Measurements from ENCODE around the gene HIRA. TPM values are rescaled to one million over a fixed set of nuclear protein-coding genes. Genes with fewer than 3 reads are reported as not detected.

HIRA gene
- total and polyA plus RNA-seq, 9 of the 15 experiments (the other 6 are each of a cell fraction or from before 2014, with no cell fraction given): 0.96 to 132 (median 58.4) TPM

- TF ChIP-seq, protein P1, sequence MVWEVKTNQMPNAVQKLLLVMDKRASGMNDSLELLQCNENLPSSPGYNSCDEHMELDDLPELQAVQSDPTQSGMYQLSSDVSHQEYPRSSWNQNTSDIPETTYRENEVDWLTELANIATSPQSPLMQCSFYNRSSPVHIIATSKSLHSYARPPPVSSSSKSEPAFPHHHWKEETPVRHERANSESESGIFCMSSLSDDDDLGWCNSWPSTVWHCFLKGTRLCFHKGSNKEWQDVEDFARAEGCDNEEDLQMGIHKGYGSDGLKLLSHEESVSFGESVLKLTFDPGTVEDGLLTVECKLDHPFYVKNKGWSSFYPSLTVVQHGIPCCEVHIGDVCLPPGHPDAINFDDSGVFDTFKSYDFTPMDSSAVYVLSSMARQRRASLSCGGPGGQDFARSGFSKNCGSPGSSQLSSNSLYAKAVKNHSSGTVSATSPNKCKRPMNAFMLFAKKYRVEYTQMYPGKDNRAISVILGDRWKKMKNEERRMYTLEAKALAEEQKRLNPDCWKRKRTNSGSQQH (CRISPR knock-in tag; IDR thresholded peaks at IDR 0.05): no peak
- TF ChIP-seq ZBTB26 (CRISPR knock-in tag; IDR thresholded peaks at IDR 0.05) (no peak), MEF2A (IDR thresholded peaks at IDR 0.05; ENCODE audit: control insufficient read depth, low read depth, low read length) (no peak), CBX3 (IDR thresholded peaks at IDR 0.05; ENCODE audit: borderline replicate concordance in 1 of 2, low read length in 2 of 2) (no peak), PPARD (CRISPR knock-in tag; IDR thresholded peaks at IDR 0.05) (no peak), ZNF699 (CRISPR knock-in tag; IDR thresholded peaks at IDR 0.05; ENCODE audit: insufficient replicate concordance) (no peak), ZNF239 (CRISPR knock-in tag; IDR thresholded peaks at IDR 0.05) (no peak), NCOR1 (IDR thresholded peaks at IDR 0.05) (no peak), RCOR1 (IDR thresholded peaks at IDR 0.05; ENCODE audit: borderline replicate concordance in 1 of 2, low read depth in 2 of 2, low read length in 2 of 2) (no peak), SETDB1 (IDR thresholded peaks at IDR 0.05; ENCODE audit: low read length) (peak; percentile 66), NR2F6 (CRISPR knock-in tag; IDR thresholded peaks at IDR 0.05) (no peak), BRCA1 (IDR thresholded peaks at IDR 0.05) (no peak), BRCA1 (CRISPR knock-in tag; IDR thresholded peaks at IDR 0.05) (peak; percentile 40; the same call in 1 of the 2 replicates), RB1 (IDR thresholded peaks at IDR 0.05; ENCODE audit: low read depth) (no peak)
- TF ChIP-seq, protein P2, sequence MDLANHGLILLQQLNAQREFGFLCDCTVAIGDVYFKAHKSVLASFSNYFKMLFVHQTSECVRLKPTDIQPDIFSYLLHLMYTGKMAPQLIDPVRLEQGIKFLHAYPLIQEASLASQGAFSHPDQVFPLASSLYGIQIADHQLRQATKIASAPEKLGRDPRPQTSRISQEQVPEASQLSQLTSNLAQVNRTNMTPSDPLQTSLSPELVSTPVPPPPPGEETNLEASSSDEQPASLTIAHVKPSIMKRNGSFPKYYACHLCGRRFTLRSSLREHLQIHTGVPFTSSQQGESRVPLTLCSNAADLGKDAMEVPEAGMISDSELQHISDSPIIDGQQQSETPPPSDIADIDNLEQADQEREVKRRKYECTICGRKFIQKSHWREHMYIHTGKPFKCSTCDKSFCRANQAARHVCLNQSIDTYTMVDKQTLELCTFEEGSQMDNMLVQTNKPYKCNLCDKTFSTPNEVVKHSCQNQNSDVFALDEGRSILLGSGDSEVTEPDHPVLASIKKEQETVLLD (IDR thresholded peaks at IDR 0.05): no peak
These were observed 71.2 kb downstream of the HIRA start (continued) for GRCh38 chr22:19360300-19360792.
